HG03520 (cell line): ENCODE data around the gene LGALS3BP.

Experiments used
- ATAC-seq: cut with Tn5 transposase; IDR thresholded peaks from one replicate; pipeline ENCODE4 v1.9.1; 2021; ENCODE audit warnings: mild to moderate bottlenecking, moderate library complexity; ENCODE audit not compliant: unreplicated experiment

LGALS3BP gene

GRCh38 chr17:78921437-78921971 lies 58.2 kb downstream of the LGALS3BP start:
- ATAC-seq: no peak
